ENCODE data around the gene ZNHIT1.

Gene ZNHIT1

GRCh38 chr7:101220295-101220694 lies 2.3 kb downstream of the ZNHIT1 start:
- FAIRE-seq: no peak

- no peak for FAIRE-seq
These were observed 4.4 kb downstream of the ZNHIT1 start for GRCh38 chr7:101222275-101222830.

GRCh38 chr7:101223528-101223927 lies 5.6 kb downstream of the ZNHIT1 start:
- FAIRE-seq: no peak

GRCh38 chr7:101225650-101226049 lies 7.7 kb downstream of the ZNHIT1 start:
- FAIRE-seq: no peak

- no peak for FAIRE-seq
These were observed 8.8 kb downstream of the ZNHIT1 start for GRCh38 chr7:101226721-101227120.

- no peak for FAIRE-seq
These were observed 13.7 kb downstream of the ZNHIT1 start for GRCh38 chr7:101231644-101232043.

GRCh38 chr7:101232141-101232850 lies 14.3 kb downstream of the ZNHIT1 start:
- no peak for FAIRE-seq

GRCh38 chr7:101233907-101234547 lies 16.1 kb downstream of the ZNHIT1 start:
- FAIRE-seq: no peak

GRCh38 chr7:101234636-101235035 lies 16.7 kb downstream of the ZNHIT1 start:
- no peak for FAIRE-seq

GRCh38 chr7:101235050-101235449 lies 17.1 kb downstream of the ZNHIT1 start:
- FAIRE-seq: no peak

- no peak for FAIRE-seq
These were observed 17.6 kb downstream of the ZNHIT1 start for GRCh38 chr7:101235522-101235921.

GRCh38 chr7:101236292-101236835 lies 18.4 kb downstream of the ZNHIT1 start:
- no peak for FAIRE-seq

GRCh38 chr7:101237206-101238067 lies 19.5 kb downstream of the ZNHIT1 start, which contains the start of gene CLDN15:
Gene CLDN15, minus strand, starts transcription at chr7:101237802. Its CDS starts 221 bp downstream, at chr7:101237581.
- FAIRE-seq: no peak

GRCh38 chr7:101238226-101239182 lies 20.5 kb downstream of the ZNHIT1 start:
- FAIRE-seq: no peak

GRCh38 chr7:101239191-101239950 lies 21.4 kb downstream of the ZNHIT1 start:
- no peak for FAIRE-seq

GRCh38 chr7:101239951-101240220 lies 21.9 kb downstream of the ZNHIT1 start:
- FAIRE-seq: no peak

- FAIRE-seq: no peak
These were observed 22.5 kb downstream of the ZNHIT1 start for GRCh38 chr7:101240226-101241014.

GRCh38 chr7:101241015-101241363 lies 23.0 kb downstream of the ZNHIT1 start:
- no peak for FAIRE-seq

GRCh38 chr7:101241443-101242349 lies 23.7 kb downstream of the ZNHIT1 start:
- FAIRE-seq: no peak

Data from endometrium (tissue), 2 donors.